Measurements from ENCODE around the gene ZNF300. TPM values are rescaled to one million over a fixed set of nuclear protein-coding genes. Genes with fewer than 3 reads are reported as not detected.
"Not testable (repeated sequence)": the region's sequence is repeated elsewhere in the genome, so short reads cannot be mapped to it uniquely, and the experiment has no call there.

Gene ZNF300
- total RNA-seq, 6 donors from 2014 or later, result 0.55 to 4.2 (median 1.6) TPM

DNA sequence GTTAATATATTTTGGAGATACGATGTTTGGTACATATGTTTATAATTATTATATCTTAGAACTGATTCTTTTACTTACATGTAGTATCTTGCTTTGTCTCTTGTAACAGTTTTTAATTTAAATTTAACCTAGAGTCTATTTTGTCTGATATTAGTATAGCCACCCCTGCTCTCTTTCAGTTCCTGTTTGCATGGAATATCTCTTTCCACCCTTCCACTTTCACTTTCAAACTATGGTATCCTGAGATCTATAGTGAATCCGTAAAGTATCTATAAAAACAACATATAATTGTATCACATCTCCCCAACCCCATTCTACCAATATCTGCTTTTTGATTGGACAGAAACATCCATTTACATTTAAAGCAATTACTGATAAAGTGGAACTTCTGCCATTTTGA is 51.2 kb downstream of the ZNF300 start:
- H3K4me1 ChIP-seq, result no peaks in the 10 kb centered on the region
- H3K9me3 ChIP-seq, result no peaks in the 10 kb centered on the region
- no peak overlapping the region for H3K27ac ChIP-seq
- no peak overlapping the region for H3K4me3 ChIP-seq
- ATAC-seq (ENCODE audit: low FRiP score in 2 of 2) (no peak), DNase-seq (no peak)
- H3K27me3 ChIP-seq, result no peaks in the 10 kb centered on the region
- no peaks in the 10 kb centered on the region for H3K36me3 ChIP-seq
- TF ChIP-seq EP300 (IDR thresholded peaks at IDR 0.05) (no peak), POLR2AphosphoS5 (IDR thresholded peaks at IDR 0.05) (no peak), POLR2A (IDR thresholded peaks at IDR 0.05) (no peak)
- TF ChIP-seq, protein P1, sequence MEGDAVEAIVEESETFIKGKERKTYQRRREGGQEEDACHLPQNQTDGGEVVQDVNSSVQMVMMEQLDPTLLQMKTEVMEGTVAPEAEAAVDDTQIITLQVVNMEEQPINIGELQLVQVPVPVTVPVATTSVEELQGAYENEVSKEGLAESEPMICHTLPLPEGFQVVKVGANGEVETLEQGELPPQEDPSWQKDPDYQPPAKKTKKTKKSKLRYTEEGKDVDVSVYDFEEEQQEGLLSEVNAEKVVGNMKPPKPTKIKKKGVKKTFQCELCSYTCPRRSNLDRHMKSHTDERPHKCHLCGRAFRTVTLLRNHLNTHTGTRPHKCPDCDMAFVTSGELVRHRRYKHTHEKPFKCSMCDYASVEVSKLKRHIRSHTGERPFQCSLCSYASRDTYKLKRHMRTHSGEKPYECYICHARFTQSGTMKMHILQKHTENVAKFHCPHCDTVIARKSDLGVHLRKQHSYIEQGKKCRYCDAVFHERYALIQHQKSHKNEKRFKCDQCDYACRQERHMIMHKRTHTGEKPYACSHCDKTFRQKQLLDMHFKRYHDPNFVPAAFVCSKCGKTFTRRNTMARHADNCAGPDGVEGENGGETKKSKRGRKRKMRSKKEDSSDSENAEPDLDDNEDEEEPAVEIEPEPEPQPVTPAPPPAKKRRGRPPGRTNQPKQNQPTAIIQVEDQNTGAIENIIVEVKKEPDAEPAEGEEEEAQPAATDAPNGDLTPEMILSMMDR (IDR thresholded peaks at IDR 0.05), result no peak
- WGBS, 2 donors, result 69 to 79% methylated on average over 2 of the region's 2 CpGs

GRCh38 chr5:150851039-150851438 is 53.7 kb downstream of the ZNF300 start:
- WGBS, 2 donors, result 62 to 75% methylated on average over 3 of the region's 3 CpGs
- H3K4me1 ChIP-seq, result peaks cover 0 to 9% (median 0%) of the 10 kb centered on the region in 4 donors
- TF ChIP-seq POLR2A (IDR thresholded peaks at IDR 0.05), result no peak
- TF ChIP-seq, protein P1 (IDR thresholded peaks at IDR 0.05), result no peak
- TF ChIP-seq EP300 (IDR thresholded peaks at IDR 0.05), result no peak
- no peak for TF ChIP-seq POLR2AphosphoS5 (IDR thresholded peaks at IDR 0.05)
- DNase-seq, result no peak
- H3K36me3 ChIP-seq, result no peaks in the 10 kb centered on the region
- H3K27ac ChIP-seq, result no peak overlapping the region
- no peaks in the 10 kb centered on the region for H3K9me3 ChIP-seq
- no peak overlapping the region for H3K4me3 ChIP-seq
- no peaks in the 10 kb centered on the region for H3K27me3 ChIP-seq
- ATAC-seq (ENCODE audit: low FRiP score in 2 of 2), result no peak

- Histone ChIP-seq H3K4me1 (peaks cover 0 to 9% (median 0%) of the 10 kb centered on the region in 4 donors), H3K27me3 (no peaks in the 10 kb centered on the region), H3K4me3 (no peak overlapping the region), H3K9me3 (no peaks in the 10 kb centered on the region), H3K27ac (no peak overlapping the region), H3K36me3 (no peaks in the 10 kb centered on the region)
- WGBS, 2 donors, result 74 to 78% methylated on average over 4 of the region's 4 CpGs
- TF ChIP-seq, protein P1 (IDR thresholded peaks at IDR 0.05), result no peak
- TF ChIP-seq POLR2AphosphoS5 (IDR thresholded peaks at IDR 0.05) (no peak), POLR2A (IDR thresholded peaks at IDR 0.05) (no peak), EP300 (IDR thresholded peaks at IDR 0.05) (no peak)
- no peak for ATAC-seq (ENCODE audit: low FRiP score in 2 of 2)
- no peak for DNase-seq
These were observed 56.5 kb downstream of the ZNF300 start for GRCh38 chr5:150848271-150848670.

DNA sequence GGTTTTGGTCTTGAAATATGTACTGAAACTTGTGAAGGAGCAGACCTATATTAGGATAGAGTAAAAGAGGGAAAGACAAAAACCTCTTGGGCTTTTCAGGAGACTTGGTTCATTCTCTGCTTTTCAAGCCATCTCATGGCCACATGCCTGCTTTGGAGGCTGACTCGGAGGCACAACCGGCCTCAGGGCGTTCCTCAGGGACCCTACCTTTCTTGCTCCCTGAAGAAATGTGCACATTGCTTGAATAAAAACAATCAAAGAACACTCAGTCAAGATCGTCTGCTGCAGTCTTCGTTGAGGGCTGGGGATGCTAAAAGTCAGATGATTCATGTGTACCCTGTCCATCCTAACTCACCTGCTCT is 57.5 kb downstream of the ZNF300 start:
- ATAC-seq (ENCODE audit: low FRiP score in 2 of 2) (no peak), DNase-seq (no peak)
- no peaks in the 10 kb centered on the region for H3K9me3 ChIP-seq
- no peak overlapping the region for H3K4me3 ChIP-seq
- H3K27me3 ChIP-seq, result no peaks in the 10 kb centered on the region
- H3K27ac ChIP-seq, result no peak overlapping the region
- 49 to 51% methylated on average over 5 of the region's 5 CpGs for WGBS, 2 donors
- no peaks in the 10 kb centered on the region for H3K36me3 ChIP-seq
- TF ChIP-seq, protein P1 (IDR thresholded peaks at IDR 0.05), result no peak
- no peak for TF ChIP-seq POLR2A (IDR thresholded peaks at IDR 0.05)
- TF ChIP-seq EP300 (IDR thresholded peaks at IDR 0.05), result no peak
- TF ChIP-seq POLR2AphosphoS5 (IDR thresholded peaks at IDR 0.05), result no peak
- peaks cover 0 to 9% (median 0%) of the 10 kb centered on the region in 4 donors for H3K4me1 ChIP-seq

- DNase-seq, result peak in 1 of 2 donors; percentile 55
- Histone ChIP-seq H3K27me3 (no peaks in the 10 kb centered on the region), H3K9me3 (no peaks in the 10 kb centered on the region), H3K36me3 (no peaks in the 10 kb centered on the region), H3K4me1 (peaks cover 0 to 9% (median 0%) of the 10 kb centered on the region in 4 donors), H3K4me3 (peak overlapping the region in 2 of 4 donors; percentile 7 to 20), H3K27ac (peak overlapping the region in 1 of 4 donors; percentile 13)
- WGBS, 2 donors, result 39 to 53% methylated on average over 22 of the region's 22 CpGs
- ATAC-seq (ENCODE audit: low FRiP score in 2 of 2), result peak; percentile 86 to 92
- TF ChIP-seq POLR2AphosphoS5 (IDR thresholded peaks at IDR 0.05), result no peak
- TF ChIP-seq, protein P1 (IDR thresholded peaks at IDR 0.05), result peak; percentile 32 to 82 (median 73)
These were observed 58.0 kb downstream of the ZNF300 start for GRCh38 chr5:150846654-150847333.

DNA sequence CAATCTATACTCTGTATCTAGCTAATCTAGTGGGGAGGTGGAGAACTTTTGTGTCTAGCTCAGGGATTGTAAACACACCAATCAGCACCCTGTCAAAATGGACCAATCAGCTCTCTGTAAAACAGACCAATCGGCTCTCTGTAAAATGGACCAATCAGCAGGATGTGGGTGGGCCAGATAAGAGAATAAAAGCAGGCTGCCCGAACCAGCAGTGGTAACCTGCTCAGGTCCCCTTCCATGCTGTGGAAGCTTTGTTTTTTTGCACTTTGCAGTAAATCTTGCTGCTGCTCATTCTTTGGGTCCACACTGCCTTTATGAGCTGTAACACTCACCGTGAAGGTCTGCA is 58.5 kb downstream of the ZNF300 start, which contains the start of gene IRGM:
TSS of gene IRGM (plus strand) at position 214 of the 346 bp plus-strand sequence. CDS start 1,603 bp downstream, outside the sequence.
- ATAC-seq (ENCODE audit: low FRiP score in 2 of 2); H3K9me3 ChIP-seq; H3K36me3 ChIP-seq; H3K4me1 ChIP-seq; H3K27me3 ChIP-seq; DNase-seq: not testable (repeated sequence)
- H3K4me3 ChIP-seq, result peak within 1 kb of the TSS in 2 of 4 donors; percentile 7 to 20
- H3K27ac ChIP-seq, result peak within 1 kb of the TSS in 1 of 4 donors; percentile 13
- WGBS, 2 donors, result 38 to 60% methylated on average over 3 of the region's 3 CpGs

DNA sequence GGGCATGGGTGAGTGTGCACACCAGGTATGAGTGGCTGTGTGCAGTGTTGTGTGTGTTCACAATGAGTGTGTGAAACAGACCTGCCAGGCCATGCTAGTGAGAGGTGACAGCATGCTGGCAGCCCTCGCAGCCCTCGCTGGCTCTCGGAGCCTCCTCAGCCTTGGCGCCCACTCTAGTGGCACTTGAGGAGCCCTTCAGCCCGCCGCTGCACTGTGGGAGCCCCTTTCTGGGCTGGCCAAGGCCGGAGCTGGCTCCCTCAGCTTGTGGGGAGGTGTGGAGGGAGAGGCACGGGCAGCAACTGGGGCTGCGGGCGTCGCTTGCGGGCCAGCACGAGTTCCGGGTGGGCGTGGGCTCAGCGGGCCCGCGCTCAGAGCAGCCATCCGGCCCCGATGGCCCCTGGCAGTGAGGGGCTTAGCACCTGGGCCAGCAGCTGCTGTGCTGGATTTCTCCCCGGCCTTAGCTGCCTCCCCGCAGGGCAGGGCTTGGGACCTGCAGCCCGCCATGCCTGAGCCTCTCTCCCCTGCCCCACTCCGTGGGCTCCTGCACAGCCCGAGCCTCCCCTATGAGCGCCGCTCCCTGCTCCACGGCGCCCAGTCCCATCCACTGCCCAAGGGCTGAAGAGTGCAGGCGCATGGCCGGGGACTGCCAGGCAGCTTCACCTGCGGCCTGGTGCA is 59.5 kb downstream of the ZNF300 start:
- H3K27me3 ChIP-seq; H3K27ac ChIP-seq; H3K36me3 ChIP-seq; H3K4me3 ChIP-seq; H3K9me3 ChIP-seq; ATAC-seq (ENCODE audit: low FRiP score in 2 of 2); H3K4me1 ChIP-seq: not testable (repeated sequence)
- peak in 1 of 2 donors; percentile 71 for DNase-seq
- WGBS, 2 donors, result 86 to 94% methylated on average over 17 to 28 of the region's 32 CpGs
